ENCODE data around the gene CELA1.

DNA sequence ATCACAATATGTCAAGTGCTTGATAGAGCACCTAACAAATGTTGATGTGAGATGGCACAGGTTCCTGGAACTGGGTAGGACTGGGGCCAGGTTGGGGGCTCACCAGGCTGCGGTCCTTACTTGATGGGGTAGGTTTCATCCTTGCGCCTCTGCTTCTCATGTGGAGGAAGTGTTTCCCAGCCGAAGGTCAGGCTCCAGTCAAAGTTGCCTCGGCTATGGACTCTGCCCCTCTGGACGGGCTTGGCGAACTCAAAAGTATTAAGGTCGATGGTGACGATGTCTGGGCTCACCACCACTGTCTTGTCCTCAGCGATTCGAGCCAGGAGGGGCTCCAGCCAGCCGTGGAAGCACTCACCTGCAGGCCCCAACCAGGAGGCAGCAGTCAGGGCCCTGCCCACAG lies 17.5 kb upstream of the CELA1 start:
- no peak for TF ChIP-seq POLR2A (IDR thresholded peaks at IDR 0.05; ENCODE audit: low read depth, low read length)
- no peak for TF ChIP-seq TAF1 (IDR thresholded peaks at IDR 0.05; ENCODE audit: borderline replicate concordance, low read depth, low read length)
- TF ChIP-seq POLR2AphosphoS5 (IDR thresholded peaks at IDR 0.05; ENCODE audit: low read depth, low read length) = no peak
